ENCODE data around the gene KANSL1. TPM values are rescaled to one million over a fixed set of nuclear protein-coding genes. Genes with fewer than 3 reads are reported as not detected.

The KANSL1 gene
- total and polyA plus RNA-seq, 4 donors, result 16.2 to 189 (median 47.4) TPM

DNA sequence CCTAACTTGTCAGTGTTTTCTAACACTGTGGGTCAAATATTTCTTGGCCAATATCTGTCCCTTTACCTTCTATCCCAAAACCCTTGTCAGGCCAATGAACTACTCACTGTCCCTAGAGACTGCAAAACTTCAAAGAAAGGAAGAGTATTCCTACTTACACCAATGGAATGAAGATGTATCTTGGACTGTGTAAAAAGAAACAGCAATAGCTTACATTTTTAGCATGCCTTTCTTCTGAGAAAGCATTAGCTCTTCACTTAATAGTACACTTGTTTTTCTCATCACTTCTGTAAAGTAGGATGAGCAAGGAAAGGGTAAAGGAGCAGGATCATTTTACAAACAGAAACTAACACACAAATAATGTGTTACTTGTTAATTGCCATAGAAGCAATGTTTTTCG lies 120.2 kb downstream of the KANSL1 start:
- H3K9ac ChIP-seq (ENCODE audit: insufficient read depth in 1 of 2, low read length in 2 of 2), result no peak overlapping the region
- no peaks in the 10 kb centered on the region for H3K9me3 ChIP-seq (ENCODE audit: control insufficient read depth in 4 of 4, insufficient read depth in 3 of 4, low read length in 3 of 4)
- WGBS, 2 donors, result 91% methylated on average over 1 of the region's 1 CpG
- TF ChIP-seq, protein P1, sequence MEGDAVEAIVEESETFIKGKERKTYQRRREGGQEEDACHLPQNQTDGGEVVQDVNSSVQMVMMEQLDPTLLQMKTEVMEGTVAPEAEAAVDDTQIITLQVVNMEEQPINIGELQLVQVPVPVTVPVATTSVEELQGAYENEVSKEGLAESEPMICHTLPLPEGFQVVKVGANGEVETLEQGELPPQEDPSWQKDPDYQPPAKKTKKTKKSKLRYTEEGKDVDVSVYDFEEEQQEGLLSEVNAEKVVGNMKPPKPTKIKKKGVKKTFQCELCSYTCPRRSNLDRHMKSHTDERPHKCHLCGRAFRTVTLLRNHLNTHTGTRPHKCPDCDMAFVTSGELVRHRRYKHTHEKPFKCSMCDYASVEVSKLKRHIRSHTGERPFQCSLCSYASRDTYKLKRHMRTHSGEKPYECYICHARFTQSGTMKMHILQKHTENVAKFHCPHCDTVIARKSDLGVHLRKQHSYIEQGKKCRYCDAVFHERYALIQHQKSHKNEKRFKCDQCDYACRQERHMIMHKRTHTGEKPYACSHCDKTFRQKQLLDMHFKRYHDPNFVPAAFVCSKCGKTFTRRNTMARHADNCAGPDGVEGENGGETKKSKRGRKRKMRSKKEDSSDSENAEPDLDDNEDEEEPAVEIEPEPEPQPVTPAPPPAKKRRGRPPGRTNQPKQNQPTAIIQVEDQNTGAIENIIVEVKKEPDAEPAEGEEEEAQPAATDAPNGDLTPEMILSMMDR (IDR thresholded peaks at IDR 0.05; ENCODE audit: control extremely low read depth, extremely low read depth), result no peak
- H3K27ac ChIP-seq (ENCODE audit: low read depth in 1 of 2, low read length in 1 of 2), result no peak overlapping the region
- no peak for ATAC-seq (ENCODE audit: insufficient read depth, low FRiP score)
- peaks cover 0 to 9% (median 0%) of the 10 kb centered on the region in 5 donors for H3K4me1 ChIP-seq (ENCODE audit: control insufficient read depth in 5 of 5, insufficient read depth in 5 of 5, low read length in 5 of 5)
- H3K36me3 ChIP-seq (ENCODE audit: control insufficient read depth in 4 of 4, insufficient read depth in 4 of 4, low read length in 4 of 4), result peaks cover 0 to 10% (median 3%) of the 10 kb centered on the region in 4 donors
- no peak for DNase-seq
- H3K4me3 ChIP-seq, result no peak overlapping the region
- H3K27me3 ChIP-seq (ENCODE audit: control insufficient read depth in 3 of 3, insufficient read depth in 3 of 3, low read length in 2 of 3), result no peaks in the 10 kb centered on the region

DNA sequence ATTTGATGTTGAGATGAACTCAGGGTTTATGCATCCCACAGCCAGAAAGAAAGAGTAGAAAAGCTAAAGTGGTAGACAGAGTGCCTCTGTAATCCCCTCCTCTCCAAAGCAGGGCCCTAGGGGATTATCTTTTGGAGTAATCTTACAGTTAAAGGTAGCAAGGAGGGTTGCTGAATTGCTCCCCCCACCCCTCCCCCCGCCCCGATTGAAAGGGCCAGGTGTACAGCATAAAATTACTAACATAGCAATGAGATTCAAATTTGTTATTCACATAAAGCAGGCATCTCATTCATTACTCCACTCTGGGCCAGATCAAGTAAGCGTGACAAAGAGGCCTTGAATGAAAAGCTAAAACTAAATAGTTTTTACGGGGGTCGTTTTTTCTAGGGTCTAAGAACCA lies 121.4 kb downstream of the KANSL1 start:
- no peak for ATAC-seq (ENCODE audit: insufficient read depth, low FRiP score)
- Histone ChIP-seq H3K4me3 (no peak overlapping the region), H3K9me3 (ENCODE audit: control insufficient read depth in 4 of 4, insufficient read depth in 3 of 4, low read length in 3 of 4) (no peaks in the 10 kb centered on the region), H3K27me3 (ENCODE audit: control insufficient read depth in 3 of 3, insufficient read depth in 3 of 3, low read length in 2 of 3) (no peaks in the 10 kb centered on the region), H3K27ac (ENCODE audit: low read depth in 1 of 2, low read length in 1 of 2) (no peak overlapping the region), H3K36me3 (ENCODE audit: control insufficient read depth in 4 of 4, insufficient read depth in 4 of 4, low read length in 4 of 4) (peaks cover 0 to 10% (median 2%) of the 10 kb centered on the region in 4 donors), H3K9ac (ENCODE audit: insufficient read depth in 1 of 2, low read length in 2 of 2) (no peak overlapping the region), H3K4me1 (ENCODE audit: control insufficient read depth in 5 of 5, insufficient read depth in 5 of 5, low read length in 5 of 5) (peaks cover 0 to 8% (median 0%) of the 10 kb centered on the region in 5 donors)
- TF ChIP-seq, protein P1 (IDR thresholded peaks at IDR 0.05; ENCODE audit: control extremely low read depth, extremely low read depth), result no peak
- 92 to 95% methylated on average over 5 of the region's 5 CpGs for WGBS, 2 donors
- no peak for DNase-seq

DNA sequence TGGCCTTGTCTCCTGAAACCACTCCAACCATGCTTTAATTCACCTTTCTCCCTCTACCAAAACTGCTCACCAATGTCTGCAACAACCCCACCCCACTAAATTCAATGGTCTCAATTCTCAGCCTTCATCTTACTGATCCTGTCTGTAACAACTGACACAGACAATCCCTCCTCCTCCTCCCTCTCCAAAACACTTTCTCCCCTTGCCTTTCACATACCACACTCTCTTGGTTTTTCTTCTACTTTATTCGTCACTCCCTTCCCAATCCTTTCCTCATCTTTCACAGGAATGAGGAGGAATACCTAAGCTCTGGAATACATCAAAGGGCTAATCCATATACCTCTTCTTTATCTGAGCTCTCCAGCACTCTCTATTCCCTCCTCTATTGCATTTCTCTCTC lies 128.8 kb downstream of the KANSL1 start:
- no peak for ATAC-seq (ENCODE audit: insufficient read depth, low FRiP score)
- H3K9me3 ChIP-seq (ENCODE audit: control insufficient read depth in 4 of 4, insufficient read depth in 3 of 4, low read length in 3 of 4), result no peaks in the 10 kb centered on the region
- no peak overlapping the region for H3K9ac ChIP-seq (ENCODE audit: insufficient read depth in 1 of 2, low read length in 2 of 2)
- H3K27ac ChIP-seq (ENCODE audit: low read depth in 1 of 2, low read length in 1 of 2), result no peak overlapping the region
- no peaks in the 10 kb centered on the region for H3K27me3 ChIP-seq (ENCODE audit: control insufficient read depth in 3 of 3, insufficient read depth in 3 of 3, low read length in 2 of 3)
- DNase-seq, result no peak
- TF ChIP-seq, protein P1 (IDR thresholded peaks at IDR 0.05; ENCODE audit: control extremely low read depth, extremely low read depth), result no peak
- H3K4me1 ChIP-seq (ENCODE audit: control insufficient read depth in 5 of 5, insufficient read depth in 5 of 5, low read length in 5 of 5), result peaks cover 0 to 1% (median 0%) of the 10 kb centered on the region in 5 donors
- H3K4me3 ChIP-seq, result no peak overlapping the region
- H3K36me3 ChIP-seq (ENCODE audit: control insufficient read depth in 4 of 4, insufficient read depth in 4 of 4, low read length in 4 of 4), result peaks cover 16 to 32% (median 23%) of the 10 kb centered on the region in 4 donors
- WGBS, 2 donors, result 90% methylated on average over 1 of the region's 1 CpG

DNA sequence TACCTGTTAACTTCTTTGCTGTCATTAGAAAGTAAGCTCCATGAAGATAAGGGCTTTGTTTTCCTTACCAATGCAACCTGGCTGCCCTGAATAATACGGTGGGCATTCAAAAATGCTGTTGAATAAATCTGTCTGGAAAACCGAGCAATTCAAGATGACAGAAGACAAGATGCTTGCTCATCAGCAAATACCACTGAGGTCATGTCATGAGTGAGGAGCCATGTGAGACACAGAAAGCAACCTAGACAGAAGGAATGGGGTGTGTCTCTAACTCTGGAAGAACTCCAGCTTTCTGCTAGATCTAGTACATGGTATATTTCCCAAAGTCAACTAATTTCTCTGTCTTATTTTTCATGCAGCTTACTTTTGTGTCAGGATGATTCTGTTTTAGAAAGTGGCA lies 130.0 kb downstream of the KANSL1 start:
- 69 to 78% methylated on average over 2 of the region's 2 CpGs for WGBS, 2 donors
- DNase-seq (no peak), ATAC-seq (ENCODE audit: insufficient read depth, low FRiP score) (no peak)
- no peaks in the 10 kb centered on the region for H3K9me3 ChIP-seq (ENCODE audit: control insufficient read depth in 4 of 4, insufficient read depth in 3 of 4, low read length in 3 of 4)
- H3K4me1 ChIP-seq (ENCODE audit: control insufficient read depth in 5 of 5, insufficient read depth in 5 of 5, low read length in 5 of 5), result no peaks in the 10 kb centered on the region
- TF ChIP-seq, protein P1 (IDR thresholded peaks at IDR 0.05; ENCODE audit: control extremely low read depth, extremely low read depth), result no peak
- peaks cover 16 to 36% (median 23%) of the 10 kb centered on the region in 4 donors for H3K36me3 ChIP-seq (ENCODE audit: control insufficient read depth in 4 of 4, insufficient read depth in 4 of 4, low read length in 4 of 4)
- H3K9ac ChIP-seq (ENCODE audit: insufficient read depth in 1 of 2, low read length in 2 of 2), result no peak overlapping the region
- no peak overlapping the region for H3K4me3 ChIP-seq
- H3K27me3 ChIP-seq (ENCODE audit: control insufficient read depth in 3 of 3, insufficient read depth in 3 of 3, low read length in 2 of 3), result no peaks in the 10 kb centered on the region
- H3K27ac ChIP-seq (ENCODE audit: low read depth in 1 of 2, low read length in 1 of 2), result no peak overlapping the region
